Measurements from ENCODE around the gene ZNF70.

Gene ZNF70

DNA sequence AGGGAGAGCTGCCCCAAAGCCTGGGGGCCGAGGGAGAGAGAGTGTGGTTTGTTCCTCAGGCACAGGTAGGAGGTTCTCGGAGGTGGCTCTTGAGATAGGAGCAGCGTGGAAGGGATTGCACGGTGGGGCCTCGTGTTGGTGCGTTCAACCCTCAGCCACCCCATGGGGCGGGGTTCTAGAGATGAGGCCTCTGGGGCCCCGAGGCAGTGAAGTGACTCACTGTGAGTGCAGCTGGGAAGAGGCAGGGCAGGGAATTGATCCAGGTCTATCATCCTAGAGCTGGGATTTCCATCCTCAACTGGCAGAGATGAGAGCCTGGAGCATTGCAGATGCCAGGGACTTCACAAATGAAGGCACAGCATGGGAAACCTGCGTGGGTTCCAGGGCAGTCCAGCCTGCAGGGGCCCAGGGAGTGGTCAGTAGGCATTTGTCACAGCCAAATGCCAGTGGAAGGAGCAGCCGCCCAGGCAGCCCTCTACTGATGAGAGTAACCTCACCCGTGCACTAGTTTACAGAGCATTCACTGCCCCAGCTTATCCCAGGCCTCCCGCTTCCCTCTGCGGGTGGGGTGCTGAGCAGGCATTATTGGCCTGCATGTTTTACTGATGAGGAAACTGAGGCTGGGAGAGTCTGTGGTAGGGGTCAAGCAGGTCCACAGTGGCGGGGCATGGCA is 30.7 kb upstream of the ZNF70 start:
- no peak overlapping the region for H3K27ac ChIP-seq
- H3K36me3 ChIP-seq (ENCODE audit: insufficient read depth, low read length), result no peaks in the 10 kb centered on the region
- no peak for TF ChIP-seq POLR2AphosphoS5 (IDR thresholded peaks at IDR 0.05; ENCODE audit: borderline replicate concordance, low read depth, low read length)
- no peak for TF ChIP-seq EZH2 (IDR thresholded peaks at IDR 0.05)
- no peak for TF ChIP-seq FOXP2 (optimal IDR thresholded peaks at IDR 0.05; ENCODE audit: control extremely low read depth, extremely low read length, insufficient read depth)
- H3K9ac ChIP-seq (ENCODE audit: insufficient read length), result no peak overlapping the region
- H3K4me3 ChIP-seq, result no peak overlapping the region
- DNase-seq (ENCODE audit: low read depth, low spot score), result no peak
- no peaks in the 10 kb centered on the region for H3K9me3 ChIP-seq (ENCODE audit: low read depth, low read length)

DNA sequence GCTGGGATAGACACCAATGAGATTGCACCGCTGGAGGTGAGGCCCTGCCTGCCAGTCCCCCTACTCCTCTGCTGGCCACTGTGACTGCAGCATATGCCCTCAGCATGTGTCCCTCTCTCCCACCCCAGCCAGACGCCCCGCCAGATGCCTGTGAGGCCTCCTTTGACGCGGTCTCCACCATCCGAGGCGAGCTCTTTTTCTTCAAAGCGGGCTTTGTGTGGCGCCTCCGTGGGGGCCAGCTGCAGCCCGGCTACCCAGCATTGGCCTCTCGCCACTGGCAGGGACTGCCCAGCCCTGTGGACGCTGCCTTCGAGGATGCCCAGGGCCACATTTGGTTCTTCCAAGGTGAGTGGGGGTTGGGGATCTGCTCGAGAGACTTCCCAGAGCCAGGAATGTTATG is 30.2 kb upstream of the ZNF70 start:
- no peak overlapping the region for H3K4me3 ChIP-seq
- no peak overlapping the region for H3K9ac ChIP-seq (ENCODE audit: insufficient read length)
- H3K36me3 ChIP-seq (ENCODE audit: insufficient read depth, low read length), result no peaks in the 10 kb centered on the region
- H3K27ac ChIP-seq, result no peak overlapping the region
- TF ChIP-seq FOXP2 (optimal IDR thresholded peaks at IDR 0.05; ENCODE audit: control extremely low read depth, extremely low read length, insufficient read depth) (no peak), EZH2 (IDR thresholded peaks at IDR 0.05) (no peak), POLR2AphosphoS5 (IDR thresholded peaks at IDR 0.05; ENCODE audit: borderline replicate concordance, low read depth, low read length) (no peak)
- DNase-seq (ENCODE audit: low read depth, low spot score), result no peak
- H3K9me3 ChIP-seq (ENCODE audit: low read depth, low read length), result no peaks in the 10 kb centered on the region

DNA sequence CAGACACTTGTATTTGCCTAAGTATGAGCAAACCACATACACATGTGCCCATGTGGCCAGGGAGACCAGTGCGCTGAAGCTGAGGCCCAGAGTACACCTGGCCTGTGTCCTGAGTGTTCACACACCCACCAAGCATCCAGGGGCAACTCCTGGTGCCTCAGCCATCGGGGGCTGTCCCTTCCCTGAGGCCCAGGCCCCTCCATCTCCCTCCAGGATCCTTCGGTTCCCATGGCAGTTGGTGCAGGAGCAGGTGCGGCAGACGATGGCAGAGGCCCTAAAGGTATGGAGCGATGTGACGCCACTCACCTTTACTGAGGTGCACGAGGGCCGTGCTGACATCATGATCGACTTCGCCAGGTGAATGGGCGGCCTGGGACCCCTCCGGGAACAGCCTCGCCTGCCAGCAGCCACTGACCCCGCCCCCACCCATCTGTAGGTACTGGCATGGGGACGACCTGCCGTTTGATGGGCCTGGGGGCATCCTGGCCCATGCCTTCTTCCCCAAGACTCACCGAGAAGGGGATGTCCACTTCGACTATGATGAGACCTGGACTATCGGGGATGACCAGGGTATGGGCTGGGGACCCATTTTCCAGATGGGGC is 29.3 kb upstream of the ZNF70 start:
- Histone ChIP-seq H3K9ac (ENCODE audit: insufficient read length) (no peak overlapping the region), H3K27ac (no peak overlapping the region), H3K36me3 (ENCODE audit: insufficient read depth, low read length) (no peaks in the 10 kb centered on the region), H3K4me3 (no peak overlapping the region), H3K9me3 (ENCODE audit: low read depth, low read length) (no peaks in the 10 kb centered on the region)
- no peak for DNase-seq (ENCODE audit: low read depth, low spot score)
- TF ChIP-seq FOXP2 (optimal IDR thresholded peaks at IDR 0.05; ENCODE audit: control extremely low read depth, extremely low read length, insufficient read depth), result no peak
- TF ChIP-seq EZH2 (IDR thresholded peaks at IDR 0.05), result no peak
- no peak for TF ChIP-seq POLR2AphosphoS5 (IDR thresholded peaks at IDR 0.05; ENCODE audit: borderline replicate concordance, low read depth, low read length)

DNA sequence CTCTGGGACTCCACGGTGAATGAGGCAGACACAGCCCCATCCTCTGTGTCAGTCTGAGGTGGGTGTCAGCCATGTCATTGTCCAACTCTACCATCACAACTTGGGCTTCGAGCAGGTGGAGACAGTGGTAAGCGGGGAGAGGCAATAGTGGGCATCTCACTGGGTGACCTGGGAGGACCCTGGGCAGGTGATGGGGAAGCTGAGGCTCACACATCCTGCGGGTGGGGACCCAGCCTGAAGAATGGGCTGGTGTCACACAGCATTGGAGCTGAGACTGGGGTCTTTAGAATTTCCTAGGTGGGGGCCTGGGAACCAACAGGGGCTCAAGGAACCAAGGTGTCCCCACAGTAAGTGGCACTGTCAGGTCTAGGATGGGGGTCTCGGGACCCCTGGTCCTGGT is 28.8 kb upstream of the ZNF70 start:
- TF ChIP-seq EZH2 (IDR thresholded peaks at IDR 0.05) (no peak), FOXP2 (optimal IDR thresholded peaks at IDR 0.05; ENCODE audit: control extremely low read depth, extremely low read length, insufficient read depth) (no peak), POLR2AphosphoS5 (IDR thresholded peaks at IDR 0.05; ENCODE audit: borderline replicate concordance, low read depth, low read length) (no peak)

DNA sequence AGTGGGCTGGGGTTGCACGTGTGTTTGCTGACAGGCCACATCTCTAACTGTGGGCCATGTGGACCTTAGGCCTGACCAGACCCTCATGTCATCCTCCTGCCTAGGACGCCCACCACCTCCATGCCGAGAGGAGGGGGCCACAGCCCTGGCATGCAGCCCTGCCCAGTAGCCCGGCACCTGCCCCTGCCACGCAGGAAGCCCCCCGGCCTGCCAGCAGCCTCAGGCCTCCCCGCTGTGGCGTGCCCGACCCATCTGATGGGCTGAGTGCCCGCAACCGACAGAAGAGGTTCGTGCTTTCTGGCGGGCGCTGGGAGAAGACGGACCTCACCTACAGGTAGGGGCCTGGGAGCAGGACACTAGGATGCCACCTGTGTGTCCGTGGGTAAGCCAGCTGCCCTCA is 28.2 kb upstream of the ZNF70 start:
- Histone ChIP-seq H3K9ac (ENCODE audit: insufficient read length) (no peak overlapping the region), H3K27ac (no peak overlapping the region), H3K36me3 (ENCODE audit: insufficient read depth, low read length) (no peaks in the 10 kb centered on the region), H3K9me3 (ENCODE audit: low read depth, low read length) (no peaks in the 10 kb centered on the region), H3K4me3 (no peak overlapping the region)
- DNase-seq (ENCODE audit: low read depth, low spot score), result no peak
- TF ChIP-seq EZH2 (IDR thresholded peaks at IDR 0.05) (no peak), FOXP2 (optimal IDR thresholded peaks at IDR 0.05; ENCODE audit: control extremely low read depth, extremely low read length, insufficient read depth) (no peak)

More for the DNA sequence above, 28.8 kb upstream of the ZNF70 start:
- Histone ChIP-seq H3K36me3 (ENCODE audit: insufficient read depth, low read length) (no peaks in the 10 kb centered on the region), H3K27ac (no peak overlapping the region), H3K9me3 (ENCODE audit: low read depth, low read length) (no peaks in the 10 kb centered on the region), H3K9ac (ENCODE audit: insufficient read length) (no peak overlapping the region), H3K4me3 (no peak overlapping the region)
- no peak for DNase-seq (ENCODE audit: low read depth, low spot score)

DNA sequence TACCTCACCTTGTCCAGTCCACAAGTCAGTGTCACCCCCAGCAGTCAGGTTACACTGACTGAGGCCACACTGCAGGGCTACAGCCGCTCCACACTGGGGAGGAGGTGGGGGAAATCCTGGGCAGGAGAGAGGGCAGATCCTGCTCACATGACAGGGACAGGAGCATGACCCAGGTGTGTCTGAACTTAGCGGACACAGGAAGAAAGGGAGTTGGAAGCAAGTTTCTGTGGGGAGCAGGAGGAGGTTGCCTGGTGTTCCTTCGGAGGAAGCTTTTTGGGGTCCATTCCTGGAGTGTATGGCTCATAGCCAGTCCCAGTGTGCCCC is 27.6 kb upstream of the ZNF70 start:
- Histone ChIP-seq H3K9me3 (ENCODE audit: low read depth, low read length) (no peaks in the 10 kb centered on the region), H3K27ac (no peak overlapping the region), H3K4me3 (no peak overlapping the region), H3K36me3 (ENCODE audit: insufficient read depth, low read length) (no peaks in the 10 kb centered on the region), H3K9ac (ENCODE audit: insufficient read length) (no peak overlapping the region)
- no peak for DNase-seq (ENCODE audit: low read depth, low spot score)
- TF ChIP-seq POLR2AphosphoS5 (IDR thresholded peaks at IDR 0.05; ENCODE audit: borderline replicate concordance, low read depth, low read length) (no peak), FOXP2 (optimal IDR thresholded peaks at IDR 0.05; ENCODE audit: control extremely low read depth, extremely low read length, insufficient read depth) (no peak), EZH2 (IDR thresholded peaks at IDR 0.05) (no peak)

DNA sequence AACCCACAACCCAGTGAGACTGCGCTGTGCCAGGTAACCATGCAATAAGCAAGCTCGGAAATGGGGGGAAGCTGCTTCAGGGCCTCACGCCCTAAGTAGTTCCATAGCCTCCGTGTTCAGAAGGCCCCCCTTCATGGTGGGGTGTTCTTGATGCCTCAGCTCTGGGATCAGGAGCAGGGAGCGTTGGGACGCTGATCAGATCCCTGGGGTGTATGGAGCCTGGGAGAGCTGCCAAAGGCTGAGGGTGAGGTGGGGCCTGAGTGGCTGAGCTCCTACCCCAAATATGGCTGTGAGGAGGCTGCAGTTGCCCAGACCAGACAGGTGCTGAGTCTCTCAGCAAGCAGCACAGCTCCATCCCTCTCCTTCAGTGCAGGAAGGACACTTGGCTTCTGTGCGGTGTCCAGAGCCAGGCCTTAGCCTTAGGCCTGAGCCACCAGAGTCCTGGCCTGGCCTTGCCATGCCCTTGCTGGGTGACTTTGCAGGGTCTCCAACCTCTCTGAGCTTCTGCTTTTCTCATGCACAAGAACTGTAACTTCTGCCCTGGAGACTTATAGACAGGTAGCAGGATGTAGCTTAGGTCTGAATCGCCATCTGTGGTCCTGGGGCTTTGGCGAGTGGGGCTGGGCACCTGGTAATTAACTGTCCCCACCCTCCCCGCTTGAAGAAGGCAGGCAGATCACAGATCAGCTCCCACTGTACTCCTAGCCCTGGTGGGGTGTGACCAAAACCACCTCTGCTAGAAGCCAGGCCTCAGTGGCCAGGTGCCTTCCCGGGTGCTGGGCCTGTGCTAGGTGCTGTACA is 27.1 kb upstream of the ZNF70 start:
- DNase-seq (ENCODE audit: low read depth, low spot score), result no peak
- Histone ChIP-seq H3K36me3 (ENCODE audit: insufficient read depth, low read length) (no peaks in the 10 kb centered on the region), H3K9me3 (ENCODE audit: low read depth, low read length) (no peaks in the 10 kb centered on the region), H3K27ac (no peak overlapping the region), H3K4me3 (no peak overlapping the region), H3K9ac (ENCODE audit: insufficient read length) (no peak overlapping the region)
- no peak for TF ChIP-seq POLR2AphosphoS5 (IDR thresholded peaks at IDR 0.05; ENCODE audit: borderline replicate concordance, low read depth, low read length)
- TF ChIP-seq FOXP2 (optimal IDR thresholded peaks at IDR 0.05; ENCODE audit: control extremely low read depth, extremely low read length, insufficient read depth), result no peak
- TF ChIP-seq EZH2 (IDR thresholded peaks at IDR 0.05), result no peak

DNA sequence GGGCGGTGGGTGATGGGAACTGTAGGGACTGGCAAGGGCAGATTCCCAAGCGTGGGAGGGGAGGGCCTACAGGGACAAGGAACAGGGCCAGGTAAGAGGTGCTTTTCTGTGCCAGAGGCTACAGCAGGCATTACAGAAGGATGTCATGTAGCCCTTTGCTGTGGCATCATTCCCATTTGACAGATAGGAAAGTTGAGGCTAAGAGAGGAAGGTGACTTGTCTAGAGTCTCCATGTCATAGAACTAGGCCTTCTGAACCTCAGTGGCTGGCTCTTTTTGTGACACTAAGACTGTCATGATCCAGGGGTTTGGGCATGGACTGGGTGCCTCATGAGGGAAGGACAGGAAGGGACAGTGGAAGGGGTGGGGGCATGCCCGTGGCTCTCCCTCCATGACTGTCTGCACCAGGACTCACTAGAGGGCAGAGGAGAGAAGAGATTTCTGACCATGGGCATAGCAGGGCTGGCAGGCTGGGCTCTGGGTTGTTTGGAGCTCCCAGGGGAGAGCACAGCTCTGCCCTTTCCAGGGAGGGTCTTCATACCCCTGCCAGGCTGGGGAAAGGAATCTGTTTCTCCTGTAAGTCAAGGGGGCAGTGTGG is 25.0 kb upstream of the ZNF70 start:
- H3K4me3 ChIP-seq, result no peak overlapping the region
- no peak for DNase-seq (ENCODE audit: low read depth, low spot score)
- H3K36me3 ChIP-seq (ENCODE audit: insufficient read depth, low read length), result no peaks in the 10 kb centered on the region
- no peaks in the 10 kb centered on the region for H3K9me3 ChIP-seq (ENCODE audit: low read depth, low read length)
- no peak overlapping the region for H3K9ac ChIP-seq (ENCODE audit: insufficient read length)
- no peak overlapping the region for H3K27ac ChIP-seq
- no peak for TF ChIP-seq FOXP2 (optimal IDR thresholded peaks at IDR 0.05; ENCODE audit: control extremely low read depth, extremely low read length, insufficient read depth)
- TF ChIP-seq EZH2 (IDR thresholded peaks at IDR 0.05), result no peak
- no peak for TF ChIP-seq POLR2AphosphoS5 (IDR thresholded peaks at IDR 0.05; ENCODE audit: borderline replicate concordance, low read depth, low read length)
